ENCODE measurements around the gene EPAS1. TPM values are rescaled to one million over a fixed set of nuclear protein-coding genes. Genes with fewer than 3 reads are reported as not detected.

Gene EPAS1
- total and polyA plus RNA-seq, 2 of the 13 experiments (the other 11 are each of a cell fraction or from before 2014, with no cell fraction given) = 47.1 to 182 TPM

DNA sequence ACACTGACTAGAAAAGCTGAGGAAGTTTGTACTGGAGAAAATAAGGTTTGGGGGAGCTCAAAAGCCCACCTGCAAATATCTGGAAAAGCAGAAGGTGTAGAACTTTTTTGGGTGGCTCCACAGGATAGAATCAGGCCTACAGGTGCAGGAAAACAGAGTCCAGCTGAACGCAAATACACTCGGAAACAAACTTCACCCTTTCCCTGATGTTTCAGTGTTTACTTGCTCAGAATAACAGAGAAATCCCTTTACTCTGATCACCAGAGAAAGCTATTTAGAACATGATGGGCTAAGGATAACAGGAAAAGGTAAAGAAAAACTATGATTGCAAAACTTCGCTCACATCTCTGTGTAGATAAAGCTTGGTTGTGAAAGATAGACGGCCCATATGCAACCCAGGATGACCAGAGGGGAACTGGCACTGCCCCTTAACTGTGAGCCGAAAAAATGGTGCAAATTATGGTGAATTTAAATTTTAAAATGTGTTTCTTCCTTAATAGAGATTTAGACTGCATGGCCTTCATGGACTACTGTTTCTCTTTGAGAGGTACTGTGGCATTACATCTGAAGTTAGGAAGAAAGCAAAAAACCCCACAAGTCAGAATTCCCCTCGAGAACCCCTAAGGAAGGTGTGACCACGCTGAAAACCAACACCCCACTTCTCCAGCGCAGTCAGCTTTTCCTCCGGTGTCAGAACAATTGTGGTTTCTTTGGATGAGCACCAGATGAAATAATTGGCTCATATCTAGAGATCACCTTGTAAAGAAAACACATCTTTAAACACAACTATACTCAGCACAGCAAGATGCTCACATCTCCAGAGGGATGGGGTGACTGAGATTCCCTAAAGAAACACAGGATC is 97.7 kb downstream of the EPAS1 start (continued):
- TF ChIP-seq DMAP1 (CRISPR knock-in tag; IDR thresholded peaks at IDR 0.05) (peak; percentile 66; the same call in 1 of the 2 replicates), ZNF253 (CRISPR knock-in tag; IDR thresholded peaks at IDR 0.05; ENCODE audit: borderline replicate concordance) (no peak), PITX1 (CRISPR knock-in tag; IDR thresholded peaks at IDR 0.05) (peak; percentile 71; the same call in 1 of the 2 replicates), THAP11 (CRISPR knock-in tag; IDR thresholded peaks at IDR 0.05) (peak; percentile 44; the same call in 1 of the 2 replicates), ZNF883 (CRISPR knock-in tag; IDR thresholded peaks at IDR 0.05; ENCODE audit: not compliant biosample characterization) (no peak), ZFP36L1 (CRISPR knock-in tag; IDR thresholded peaks at IDR 0.05) (no peak; the same call in 1 of the 2 replicates), IKZF1 (IDR thresholded peaks at IDR 0.05) (no peak), RORA (CRISPR knock-in tag; IDR thresholded peaks at IDR 0.05) (no peak; the same call in 1 of the 2 replicates), TOPORS (CRISPR knock-in tag; IDR thresholded peaks at IDR 0.05) (no peak), SMAD3 (CRISPR knock-in tag; IDR thresholded peaks at IDR 0.05) (peak; percentile 67; the same call in 1 of the 2 replicates), ZNF75D (CRISPR knock-in tag; IDR thresholded peaks at IDR 0.05; ENCODE audit: borderline replicate concordance) (no peak), MXI1 (IDR thresholded peaks at IDR 0.05; ENCODE audit: borderline replicate concordance, low read depth, low read length) (no peak), FOSL1 (CRISPR knock-in tag; IDR thresholded peaks at IDR 0.05; ENCODE audit: borderline replicate concordance) (no peak), SUZ12 (IDR thresholded peaks at IDR 0.05; ENCODE audit: low read depth, low read length) (no peak), HNF4G (IDR thresholded peaks at IDR 0.05; ENCODE audit: borderline replicate concordance, low read depth, low read length) (peak; percentile 68; the same call in 1 of the 2 replicates), HNF4G (CRISPR knock-in tag; IDR thresholded peaks at IDR 0.05; ENCODE audit: borderline replicate concordance, low read depth) (peak; percentile 20; the same call in 1 of the 2 replicates), CREM (IDR thresholded peaks at IDR 0.05) (peak; percentile 74), CREM (CRISPR knock-in tag; IDR thresholded peaks at IDR 0.05) (no peak), MAFK (conservative IDR thresholded peaks at IDR 0.05 in 1 of 2, IDR thresholded peaks at IDR 0.05 in 1 of 2; ENCODE audit: low read length in 2 of 2) (no peak), HMGA1 (CRISPR knock-in tag; conservative IDR thresholded peaks at IDR 0.05) (no peak), KDM5B (CRISPR knock-in tag; IDR thresholded peaks at IDR 0.05; ENCODE audit: borderline replicate concordance) (no peak)
- TF ChIP-seq, protein P1, sequence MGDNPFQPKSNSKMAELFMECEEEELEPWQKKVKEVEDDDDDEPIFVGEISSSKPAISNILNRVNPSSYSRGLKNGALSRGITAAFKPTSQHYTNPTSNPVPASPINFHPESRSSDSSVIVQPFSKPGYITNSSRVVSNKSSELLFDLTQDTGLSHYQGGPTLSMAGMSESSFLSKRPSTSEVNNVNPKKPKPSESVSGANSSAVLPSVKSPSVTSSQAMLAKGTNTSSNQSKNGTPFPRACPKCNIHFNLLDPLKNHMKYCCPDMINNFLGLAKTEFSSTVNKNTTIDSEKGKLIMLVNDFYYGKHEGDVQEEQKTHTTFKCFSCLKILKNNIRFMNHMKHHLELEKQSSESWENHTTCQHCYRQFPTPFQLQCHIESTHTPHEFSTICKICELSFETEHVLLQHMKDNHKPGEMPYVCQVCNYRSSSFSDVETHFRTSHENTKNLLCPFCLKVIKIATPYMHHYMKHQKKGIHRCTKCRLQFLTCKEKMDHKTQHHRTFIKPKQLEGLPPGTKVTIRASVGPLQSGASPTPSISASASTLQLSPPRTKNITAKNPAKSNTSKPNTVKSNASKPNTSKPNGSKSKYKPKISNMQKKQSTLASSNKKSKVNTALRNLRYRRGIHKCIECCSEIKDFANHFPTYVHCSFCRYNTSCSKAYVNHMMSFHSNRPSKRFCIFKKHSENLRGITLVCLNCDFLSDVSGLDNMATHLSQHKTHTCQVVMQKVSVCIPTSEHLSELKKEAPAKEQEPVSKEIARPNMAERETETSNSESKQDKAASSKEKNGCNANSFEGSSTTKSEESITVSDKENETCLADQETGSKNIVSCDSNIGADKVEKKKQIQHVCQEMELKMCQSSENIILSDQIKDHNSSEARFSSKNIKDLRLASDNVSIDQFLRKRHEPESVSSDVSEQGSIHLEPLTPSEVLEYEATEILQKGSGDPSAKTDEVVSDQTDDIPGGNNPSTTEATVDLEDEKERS (CRISPR knock-in tag; IDR thresholded peaks at IDR 0.05) = peak; percentile 24; the same call in 1 of the 2 replicates
- TF ChIP-seq, protein P2, sequence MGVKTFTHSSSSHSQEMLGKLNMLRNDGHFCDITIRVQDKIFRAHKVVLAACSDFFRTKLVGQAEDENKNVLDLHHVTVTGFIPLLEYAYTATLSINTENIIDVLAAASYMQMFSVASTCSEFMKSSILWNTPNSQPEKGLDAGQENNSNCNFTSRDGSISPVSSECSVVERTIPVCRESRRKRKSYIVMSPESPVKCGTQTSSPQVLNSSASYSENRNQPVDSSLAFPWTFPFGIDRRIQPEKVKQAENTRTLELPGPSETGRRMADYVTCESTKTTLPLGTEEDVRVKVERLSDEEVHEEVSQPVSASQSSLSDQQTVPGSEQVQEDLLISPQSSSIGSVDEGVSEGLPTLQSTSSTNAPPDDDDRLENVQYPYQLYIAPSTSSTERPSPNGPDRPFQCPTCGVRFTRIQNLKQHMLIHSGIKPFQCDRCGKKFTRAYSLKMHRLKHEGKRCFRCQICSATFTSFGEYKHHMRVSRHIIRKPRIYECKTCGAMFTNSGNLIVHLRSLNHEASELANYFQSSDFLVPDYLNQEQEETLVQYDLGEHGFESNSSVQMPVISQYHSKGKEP (CRISPR knock-in tag; IDR thresholded peaks at IDR 0.05) = no peak
- TF ChIP-seq, protein P3, sequence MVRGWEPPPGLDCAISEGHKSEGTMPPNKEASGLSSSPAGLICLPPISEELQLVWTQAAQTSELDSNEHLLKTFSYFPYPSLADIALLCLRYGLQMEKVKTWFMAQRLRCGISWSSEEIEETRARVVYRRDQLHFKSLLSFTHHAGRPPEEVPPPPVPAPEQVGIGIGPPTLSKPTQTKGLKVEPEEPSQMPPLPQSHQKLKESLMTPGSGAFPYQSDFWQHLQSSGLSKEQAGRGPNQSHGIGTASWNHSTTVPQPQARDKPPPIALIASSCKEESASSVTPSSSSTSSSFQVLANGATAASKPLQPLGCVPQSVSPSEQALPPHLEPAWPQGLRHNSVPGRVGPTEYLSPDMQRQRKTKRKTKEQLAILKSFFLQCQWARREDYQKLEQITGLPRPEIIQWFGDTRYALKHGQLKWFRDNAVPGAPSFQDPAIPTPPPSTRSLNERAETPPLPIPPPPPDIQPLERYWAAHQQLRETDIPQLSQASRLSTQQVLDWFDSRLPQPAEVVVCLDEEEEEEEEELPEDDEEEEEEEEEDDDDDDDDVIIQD (CRISPR knock-in tag; IDR thresholded peaks at IDR 0.05; ENCODE audit: low read depth) = peak; percentile 93
